ENCODE data around the gene OXSR1.

DNA sequence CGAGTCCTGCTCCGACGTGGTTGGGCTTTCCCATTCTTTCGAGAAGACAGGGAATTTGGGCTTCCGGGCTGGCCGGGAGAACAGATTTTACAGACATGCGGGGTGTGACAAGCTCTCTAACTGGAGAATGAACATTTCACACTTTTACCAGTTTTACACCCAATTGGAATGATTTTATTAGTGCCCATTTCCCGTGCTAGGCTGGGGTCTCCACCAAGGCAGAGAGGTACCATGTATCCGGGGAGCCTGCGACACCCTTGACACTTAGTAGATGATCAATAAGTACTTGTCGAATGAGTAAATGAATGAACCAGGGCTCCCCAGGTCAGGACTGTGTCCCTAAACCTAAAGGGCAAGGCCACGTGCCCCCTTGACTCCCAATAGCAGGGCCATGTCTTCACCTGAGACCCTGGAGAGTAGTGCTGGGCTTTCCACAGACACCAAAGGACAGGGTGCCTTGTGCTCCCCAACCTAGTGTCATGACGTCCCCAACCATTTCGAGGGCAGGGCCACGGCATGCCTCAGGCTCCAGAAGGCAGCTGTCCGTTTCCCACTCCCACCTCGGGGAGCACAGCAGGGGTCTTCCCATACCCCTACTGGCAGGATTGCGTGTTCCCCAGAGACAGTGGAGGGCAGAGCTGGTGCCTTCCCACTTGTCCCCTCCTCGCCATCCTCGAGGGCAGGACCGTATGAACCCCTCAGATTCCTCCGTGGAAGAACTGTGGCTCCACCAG is 27.6 kb upstream of the OXSR1 start:
- TF ChIP-seq, protein P1, sequence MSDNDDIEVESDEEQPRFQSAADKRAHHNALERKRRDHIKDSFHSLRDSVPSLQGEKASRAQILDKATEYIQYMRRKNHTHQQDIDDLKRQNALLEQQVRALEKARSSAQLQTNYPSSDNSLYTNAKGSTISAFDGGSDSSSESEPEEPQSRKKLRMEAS (IDR thresholded peaks at IDR 0.05; ENCODE audit: low read depth, low read length) = no peak
- TF ChIP-seq, protein P2, sequence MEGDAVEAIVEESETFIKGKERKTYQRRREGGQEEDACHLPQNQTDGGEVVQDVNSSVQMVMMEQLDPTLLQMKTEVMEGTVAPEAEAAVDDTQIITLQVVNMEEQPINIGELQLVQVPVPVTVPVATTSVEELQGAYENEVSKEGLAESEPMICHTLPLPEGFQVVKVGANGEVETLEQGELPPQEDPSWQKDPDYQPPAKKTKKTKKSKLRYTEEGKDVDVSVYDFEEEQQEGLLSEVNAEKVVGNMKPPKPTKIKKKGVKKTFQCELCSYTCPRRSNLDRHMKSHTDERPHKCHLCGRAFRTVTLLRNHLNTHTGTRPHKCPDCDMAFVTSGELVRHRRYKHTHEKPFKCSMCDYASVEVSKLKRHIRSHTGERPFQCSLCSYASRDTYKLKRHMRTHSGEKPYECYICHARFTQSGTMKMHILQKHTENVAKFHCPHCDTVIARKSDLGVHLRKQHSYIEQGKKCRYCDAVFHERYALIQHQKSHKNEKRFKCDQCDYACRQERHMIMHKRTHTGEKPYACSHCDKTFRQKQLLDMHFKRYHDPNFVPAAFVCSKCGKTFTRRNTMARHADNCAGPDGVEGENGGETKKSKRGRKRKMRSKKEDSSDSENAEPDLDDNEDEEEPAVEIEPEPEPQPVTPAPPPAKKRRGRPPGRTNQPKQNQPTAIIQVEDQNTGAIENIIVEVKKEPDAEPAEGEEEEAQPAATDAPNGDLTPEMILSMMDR (IDR thresholded peaks at IDR 0.05; ENCODE audit: low read depth, low read length) = no peak
- TF ChIP-seq POLR2A (IDR thresholded peaks at IDR 0.05; ENCODE audit: extremely low read depth, insufficient read length) = no peak
- TF ChIP-seq MYC (IDR thresholded peaks at IDR 0.05; ENCODE audit: low read depth, low read length) = no peak
